GM19395 (cell line): Measurements from ENCODE around the gene FAM78B.
A peak's percentile ranks its signal among the peaks of the same experiment; 100 is the strongest.

ENCODE experiments used
- ATAC-seq: cut with Tn5 transposase; IDR thresholded peaks from one replicate; pipeline ENCODE4 v1.9.1; 2021; ENCODE audit warnings: mild to moderate bottlenecking, moderate library complexity; ENCODE audit not compliant: unreplicated experiment

The FAM78B gene

GRCh38 chr1:166166698-166167571 is at the start of gene FAM78B:
Gene FAM78B (minus strand): TSS chr1:166167001. CDS start chr1:166166248, 753 bp downstream.
- ATAC-seq: peak; percentile 41

- ATAC-seq: no peak
Observed at GRCh38 chr1:166202546-166202945, 35.7 kb upstream of the FAM78B start.

GRCh38 chr1:166200743-166201142 is 33.9 kb upstream of the FAM78B start:
- ATAC-seq: no peak

GRCh38 chr1:166197597-166197996 is 30.8 kb upstream of the FAM78B start:
- no peak for ATAC-seq

- no peak for ATAC-seq
Observed at GRCh38 chr1:166197141-166197540, 30.3 kb upstream of the FAM78B start.

- ATAC-seq: no peak
Observed at GRCh38 chr1:166193057-166193698, 26.4 kb upstream of the FAM78B start.

GRCh38 chr1:166190400-166190799 is 23.6 kb upstream of the FAM78B start:
- no peak for ATAC-seq

GRCh38 chr1:166189126-166189525 is 22.3 kb upstream of the FAM78B start:
- ATAC-seq: no peak

GRCh38 chr1:166185526-166185925 is 18.7 kb upstream of the FAM78B start:
- no peak for ATAC-seq

- no peak for ATAC-seq
Observed at GRCh38 chr1:166184897-166185296, 18.1 kb upstream of the FAM78B start.

GRCh38 chr1:166184012-166184411 is 17.2 kb upstream of the FAM78B start:
- no peak for ATAC-seq

- ATAC-seq: peak; percentile 49
Observed at GRCh38 chr1:166182281-166182680, 15.5 kb upstream of the FAM78B start.

- ATAC-seq: no peak
Observed at GRCh38 chr1:166176416-166176815, 9.6 kb upstream of the FAM78B start.

- no peak for ATAC-seq
Observed at GRCh38 chr1:166175032-166175431, 8.2 kb upstream of the FAM78B start.

- ATAC-seq: no peak
Observed at GRCh38 chr1:166174108-166174507, 7.3 kb upstream of the FAM78B start.

- ATAC-seq: no peak
Observed at GRCh38 chr1:166172106-166172505, 5.3 kb upstream of the FAM78B start.

- no peak for ATAC-seq
Observed at GRCh38 chr1:166170726-166171125, 3.9 kb upstream of the FAM78B start.

- ATAC-seq: peak; percentile 52
Observed at GRCh38 chr1:166170075-166170474, 3.3 kb upstream of the FAM78B start.

GRCh38 chr1:166169182-166169581 is 2.4 kb upstream of the FAM78B start:
- ATAC-seq: no peak

GRCh38 chr1:166167572-166167925 is 748 bp upstream of the FAM78B start:
- ATAC-seq: no peak

- peak; percentile 0 for ATAC-seq
Observed at GRCh38 chr1:166166329-166166697, 488 bp downstream of the FAM78B start.

GRCh38 chr1:166165661-166166328 is 1.0 kb downstream of the FAM78B start:
- no peak for ATAC-seq
